SU-DHL-6 (cell line): Measurements from ENCODE around the gene EFTUD2.

Source experiments
- EZH2phosphoT487 ChIP-seq: fragments of 200-600 bp; sonication (generic), shearing (Covaris generic); conservative IDR thresholded peaks from 2 replicates; pipeline ENCODE4 v1.6.1; 2018; ENCODE audit warnings: mild to moderate bottlenecking, antibody characterized with exemption, low read length, moderate library complexity, mixed read lengths
- TF ChIP-seq, protein P1 (sequence below): fragments of 200-600 bp; sonication (generic); IDR thresholded peaks from one replicate; pipeline ENCODE4 v1.5.1; 2017; ENCODE audit warnings: antibody characterized with exemption, mild to moderate bottlenecking, low read length, moderate library complexity; ENCODE audit not compliant: insufficient read depth, poor library complexity, severe bottlenecking

DNA sequence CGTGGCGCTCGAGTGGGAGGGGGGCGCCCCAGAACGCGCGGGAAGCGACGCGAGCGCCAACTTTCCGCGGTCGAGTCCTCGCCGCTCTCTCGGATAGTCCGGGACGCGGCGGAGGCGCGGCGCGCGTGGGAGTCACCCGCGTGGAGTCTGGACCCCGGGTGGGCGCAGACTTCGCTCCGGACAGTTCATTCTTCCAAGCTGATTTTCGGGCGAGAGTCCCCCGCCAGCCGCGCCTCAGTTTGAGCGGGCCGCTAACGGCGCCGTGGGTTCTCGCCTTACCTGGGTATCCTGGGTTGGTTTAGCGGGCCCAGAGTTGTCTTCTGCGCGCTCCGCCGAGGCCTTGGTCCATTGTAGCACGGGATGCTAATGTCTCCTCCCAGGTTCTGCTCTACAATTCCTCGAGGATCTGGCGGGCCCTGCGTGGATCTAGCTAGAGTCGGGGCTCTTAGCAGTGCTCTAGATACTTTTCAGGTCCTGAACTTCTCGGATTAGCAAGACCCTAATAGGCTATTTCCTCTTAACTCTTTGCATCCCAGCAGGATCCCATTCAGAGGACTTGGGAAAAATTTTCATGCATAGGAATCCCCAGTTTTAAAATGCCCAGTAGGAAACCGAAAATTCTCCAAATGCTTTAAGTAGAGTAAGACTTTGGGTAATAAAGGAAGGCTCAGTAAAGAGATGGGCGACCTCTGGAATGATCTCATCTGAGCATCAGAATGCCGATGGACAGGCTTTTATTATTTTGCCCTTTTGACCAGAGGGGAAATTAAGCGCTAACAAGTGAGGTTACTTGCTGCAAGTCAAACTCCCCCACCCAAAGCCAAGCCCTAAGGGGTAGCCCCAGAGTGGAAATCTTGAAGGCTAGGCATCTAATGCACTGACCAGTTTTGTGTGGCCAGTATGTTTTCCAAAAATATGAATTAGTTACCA lies 68.6 kb downstream of the EFTUD2 start:
- no peak for TF ChIP-seq EZH2phosphoT487
- TF ChIP-seq, protein P1, sequence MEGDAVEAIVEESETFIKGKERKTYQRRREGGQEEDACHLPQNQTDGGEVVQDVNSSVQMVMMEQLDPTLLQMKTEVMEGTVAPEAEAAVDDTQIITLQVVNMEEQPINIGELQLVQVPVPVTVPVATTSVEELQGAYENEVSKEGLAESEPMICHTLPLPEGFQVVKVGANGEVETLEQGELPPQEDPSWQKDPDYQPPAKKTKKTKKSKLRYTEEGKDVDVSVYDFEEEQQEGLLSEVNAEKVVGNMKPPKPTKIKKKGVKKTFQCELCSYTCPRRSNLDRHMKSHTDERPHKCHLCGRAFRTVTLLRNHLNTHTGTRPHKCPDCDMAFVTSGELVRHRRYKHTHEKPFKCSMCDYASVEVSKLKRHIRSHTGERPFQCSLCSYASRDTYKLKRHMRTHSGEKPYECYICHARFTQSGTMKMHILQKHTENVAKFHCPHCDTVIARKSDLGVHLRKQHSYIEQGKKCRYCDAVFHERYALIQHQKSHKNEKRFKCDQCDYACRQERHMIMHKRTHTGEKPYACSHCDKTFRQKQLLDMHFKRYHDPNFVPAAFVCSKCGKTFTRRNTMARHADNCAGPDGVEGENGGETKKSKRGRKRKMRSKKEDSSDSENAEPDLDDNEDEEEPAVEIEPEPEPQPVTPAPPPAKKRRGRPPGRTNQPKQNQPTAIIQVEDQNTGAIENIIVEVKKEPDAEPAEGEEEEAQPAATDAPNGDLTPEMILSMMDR, result no peak
